GM23338 (cell line): ENCODE data around the gene MRPL38. TPM values are rescaled to one million over a fixed set of nuclear protein-coding genes. Genes with fewer than 3 reads are reported as not detected.

Experiments
- ATAC-seq: fragments of 200-7000 bp; cut with Tn5 transposase; 3 replicates; pipeline ENCODE4 v1.9.1; 2020
- DNase-seq: peaks from one replicate; pipeline ENCODE4 v3.0.0-alpha.2; 2015; ENCODE audit warnings: low spot score
- H2AFZ ChIP-seq: fragments of 200-600 bp; sonication (generic); 2 replicates; pipeline ENCODE4 v1.8.0; 2016; ENCODE audit warnings: antibody characterized with exemption, mild to moderate bottlenecking, moderate library complexity
- H3F3A ChIP-seq: fragments of 200-600 bp; sonication (generic); replicated peaks from 2 replicates; pipeline ENCODE4 v1.8.0; 2017; ENCODE audit warnings: antibody characterized with exemption, mixed run types, low read depth
- H3K27ac ChIP-seq: fragments of 200-600 bp; sonication (generic); 2 replicates; pipeline ENCODE4 v1.6.1; 2016; ENCODE audit warnings: low read depth
- H3K27me3 ChIP-seq: fragments of 200-600 bp; sonication (generic); 2 replicates; pipeline ENCODE4 v1.8.0; 2016; ENCODE audit warnings: mild to moderate bottlenecking, mixed run types, moderate library complexity; ENCODE audit not compliant: insufficient read depth
- H3K36me3 ChIP-seq: fragments of 200-600 bp; sonication (generic); 2 replicates; pipeline ENCODE4 v1.8.0; 2016; ENCODE audit warnings: mild to moderate bottlenecking; ENCODE audit not compliant: insufficient read depth
- H3K4me1 ChIP-seq: fragments of 200-600 bp; sonication (generic); 2 replicates; pipeline ENCODE4 v1.8.0; 2016; ENCODE audit warnings: mild to moderate bottlenecking, moderate library complexity; ENCODE audit not compliant: insufficient read depth
- H3K4me2 ChIP-seq: fragments of 200-600 bp; sonication (generic); 2 replicates; pipeline ENCODE4 v1.7.1; 2017; ENCODE audit warnings: mixed run types
- H3K4me3 ChIP-seq: fragments of 200-600 bp; sonication (generic); 2 replicates; pipeline ENCODE4 v1.6.1; 2016; ENCODE audit warnings: mixed run types
- H3K79me2 ChIP-seq: fragments of 200-600 bp; sonication (generic); replicated peaks from 2 replicates; pipeline ENCODE4 v1.8.0; 2017; ENCODE audit warnings: mild to moderate bottlenecking; ENCODE audit not compliant: insufficient read depth
- H3K9me2 ChIP-seq: fragments of 200-600 bp; sonication (generic); 2 replicates; pipeline ENCODE4 v1.8.0; 2017; ENCODE audit not compliant: insufficient read depth
- H4K20me1 ChIP-seq: fragments of 200-600 bp; sonication (generic); replicated peaks from 2 replicates; pipeline ENCODE4 v1.8.0; 2017; ENCODE audit warnings: mild to moderate bottlenecking; ENCODE audit not compliant: insufficient read depth
- H3K27ac Mint-ChIP-seq: 2 replicates; pipeline ENCODE4 v1.8.0; 2020; ENCODE audit warnings: inconsistent platforms, mild to moderate bottlenecking, moderate library complexity, mixed read lengths
- H3K27me3 Mint-ChIP-seq: 3 replicates; pipeline ENCODE4 v1.8.0; 2022; ENCODE audit warnings: low read depth, mild to moderate bottlenecking, moderate library complexity, mixed read lengths, inconsistent platforms; ENCODE audit not compliant: insufficient read depth, poor library complexity
- H3K36me3 Mint-ChIP-seq: 3 replicates; pipeline ENCODE4 v1.8.0; 2021; ENCODE audit warnings: low read depth, mild to moderate bottlenecking, inconsistent platforms, moderate library complexity, mixed read lengths
- H3K4me1 Mint-ChIP-seq: 3 replicates; pipeline ENCODE4 v1.8.0; 2020; ENCODE audit warnings: mild to moderate bottlenecking, inconsistent platforms, mixed read lengths
- H3K4me3 Mint-ChIP-seq: 3 replicates; pipeline ENCODE4 v1.8.0; 2021; ENCODE audit warnings: moderate library complexity, mild to moderate bottlenecking, inconsistent platforms, mixed read lengths
- H3K9me3 Mint-ChIP-seq: 3 replicates; pipeline ENCODE4 v1.8.0; 2020; ENCODE audit warnings: moderate library complexity, mild to moderate bottlenecking, inconsistent platforms, mixed read lengths
- CREB1 ChIP-seq: fragments of 250-450 bp; sonication (Bioruptor Pico); IDR thresholded peaks from 2 replicates; pipeline ENCODE4 v1.5.0; 2020; ENCODE audit warnings: low read depth, mild to moderate bottlenecking, moderate library complexity
- EZH2phosphoT487 ChIP-seq: fragments of 200-600 bp; sonication (generic); IDR thresholded peaks from one replicate; pipeline ENCODE4 v1.8.1; 2018; ENCODE audit warnings: antibody characterized with exemption; ENCODE audit not compliant: unreplicated experiment
- JUNB ChIP-seq: IDR thresholded peaks from one replicate; pipeline ENCODE4 v1.6.1; 2016; ENCODE audit warnings: antibody characterized with exemption; ENCODE audit not compliant: unreplicated experiment
- STAT1 ChIP-seq: IDR thresholded peaks from one replicate; pipeline ENCODE4 v1.6.1; 2016; ENCODE audit warnings: antibody characterized with exemption; ENCODE audit not compliant: unreplicated experiment
- ZNF114 ChIP-seq: fragments of 250-450 bp; sonication (Bioruptor Pico); IDR thresholded peaks from 2 replicates; pipeline ENCODE4 v1.5.0; 2020; ENCODE audit warnings: mild to moderate bottlenecking, moderate library complexity
- ZNF331 ChIP-seq: fragments of 250-450 bp; sonication (Bioruptor Pico); IDR thresholded peaks from 2 replicates; pipeline ENCODE4 v1.5.0; 2020; ENCODE audit warnings: low read depth, mild to moderate bottlenecking, moderate library complexity
- ZNF462 ChIP-seq: fragments of 250-450 bp; sonication (Bioruptor Pico); IDR thresholded peaks from 2 replicates; pipeline ENCODE4 v1.5.0; 2020; ENCODE audit warnings: mild to moderate bottlenecking, moderate library complexity
- polyA plus RNA-seq: library from polyadenylated mRNA; unstranded; fragments of >200 nt; fragmentation: Nextera tagmentation; extraction: Ambion mirVana; gene quantifications from 2 replicates; pipeline ENCODE4 v1.2.1, GENCODE V29; 2016
- total RNA-seq: library from RNA; depleted of rRNA; stranded (reverse); fragments of >200 nt; shearing (Covaris generic); gene quantifications from 2 replicates; pipeline ENCODE4 v1.2.3, GENCODE V29; 2014

Gene MRPL38
- total and polyA plus RNA-seq, 2 experiments from 2014 or later = 63.6 to 90.0 TPM

- H3K9me2 ChIP-seq = no peaks in the 10 kb centered on the region
- H3K79me2 ChIP-seq = peaks cover 17% of the 10 kb centered on the region
- H3K4me2 ChIP-seq = no peak overlapping the region
- Mint-ChIP-seq H3K9me3 (no peaks in the 10 kb centered on the region), H3K36me3 (peaks cover 40% of the 10 kb centered on the region), H3K27ac (no peak overlapping the region), H3K4me3 (no peak overlapping the region), H3K4me1 (peaks cover 8% of the 10 kb centered on the region; the same call in 2 of the 3 replicates), H3K27me3 (peaks cover 4% of the 10 kb centered on the region)
- H3F3A ChIP-seq = peaks cover 41% of the 10 kb centered on the region
- no peak overlapping the region for H3K27ac ChIP-seq
- H4K20me1 ChIP-seq = peaks cover 6% of the 10 kb centered on the region; the same call in 1 of the 2 replicates
- DNase-seq = no peak
- H3K27me3 ChIP-seq = no peaks in the 10 kb centered on the region
- TF ChIP-seq ZNF331 = no peak
- TF ChIP-seq STAT1 = no peak
- TF ChIP-seq JUNB = no peak
- TF ChIP-seq EZH2phosphoT487 = no peak
- no peak for ATAC-seq
- H3K36me3 ChIP-seq = peaks cover 13% of the 10 kb centered on the region
- no peak overlapping the region for H2AFZ ChIP-seq
- no peak overlapping the region for H3K4me3 ChIP-seq
- H3K4me1 ChIP-seq = peaks cover 15% of the 10 kb centered on the region
These were observed 3.8 kb downstream of the MRPL38 start for GRCh38 chr17:75900691-75901533.

GRCh38 chr17:75899767-75900468, 4.8 kb downstream of the MRPL38 start:
- Mint-ChIP-seq H3K9me3 (no peaks in the 10 kb centered on the region), H3K27ac (no peak overlapping the region), H3K4me3 (no peak overlapping the region), H3K27me3 (peaks cover 10% of the 10 kb centered on the region), H3K4me1 (peaks cover 16% of the 10 kb centered on the region), H3K36me3 (peaks cover 44% of the 10 kb centered on the region)
- Histone ChIP-seq H3K27ac (no peak overlapping the region), H3K9me2 (no peaks in the 10 kb centered on the region), H3K79me2 (peaks cover 27% of the 10 kb centered on the region), H3K27me3 (no peaks in the 10 kb centered on the region), H4K20me1 (peaks cover 6% of the 10 kb centered on the region; the same call in 1 of the 2 replicates), H2AFZ (no peak overlapping the region), H3K4me2 (no peak overlapping the region), H3K4me1 (peaks cover 18% of the 10 kb centered on the region), H3K4me3 (no peak overlapping the region), H3K36me3 (peaks cover 13% of the 10 kb centered on the region), H3F3A (peaks cover 44% of the 10 kb centered on the region)
- no peak for DNase-seq
- no peak for TF ChIP-seq ZNF462
- no peak for TF ChIP-seq ZNF114 (CRISPR knock-in tag)
- no peak for TF ChIP-seq CREB1
- no peak for TF ChIP-seq ZNF331
- ATAC-seq = no peak
